A549 treated with CpdA at 1 μM for 4 hours (cell line): ENCODE results near the gene PDE11A. TPM values are rescaled to one million over a fixed set of nuclear protein-coding genes. Genes with fewer than 3 reads are reported as not detected.

Experiments
- total RNA-seq: library from RNA; stranded (reverse); fragments of 200-300 nt; extraction: Qiagen RNA extraction; gene quantifications from 5 replicates; pipeline ENCODE4 v1.2.3, GENCODE V29; 2022; ENCODE audit warnings: low read depth

PDE11A gene
- total RNA-seq = 0.29 to 0.58 TPM (median 0.43 TPM) in 5 replicates

DNA sequence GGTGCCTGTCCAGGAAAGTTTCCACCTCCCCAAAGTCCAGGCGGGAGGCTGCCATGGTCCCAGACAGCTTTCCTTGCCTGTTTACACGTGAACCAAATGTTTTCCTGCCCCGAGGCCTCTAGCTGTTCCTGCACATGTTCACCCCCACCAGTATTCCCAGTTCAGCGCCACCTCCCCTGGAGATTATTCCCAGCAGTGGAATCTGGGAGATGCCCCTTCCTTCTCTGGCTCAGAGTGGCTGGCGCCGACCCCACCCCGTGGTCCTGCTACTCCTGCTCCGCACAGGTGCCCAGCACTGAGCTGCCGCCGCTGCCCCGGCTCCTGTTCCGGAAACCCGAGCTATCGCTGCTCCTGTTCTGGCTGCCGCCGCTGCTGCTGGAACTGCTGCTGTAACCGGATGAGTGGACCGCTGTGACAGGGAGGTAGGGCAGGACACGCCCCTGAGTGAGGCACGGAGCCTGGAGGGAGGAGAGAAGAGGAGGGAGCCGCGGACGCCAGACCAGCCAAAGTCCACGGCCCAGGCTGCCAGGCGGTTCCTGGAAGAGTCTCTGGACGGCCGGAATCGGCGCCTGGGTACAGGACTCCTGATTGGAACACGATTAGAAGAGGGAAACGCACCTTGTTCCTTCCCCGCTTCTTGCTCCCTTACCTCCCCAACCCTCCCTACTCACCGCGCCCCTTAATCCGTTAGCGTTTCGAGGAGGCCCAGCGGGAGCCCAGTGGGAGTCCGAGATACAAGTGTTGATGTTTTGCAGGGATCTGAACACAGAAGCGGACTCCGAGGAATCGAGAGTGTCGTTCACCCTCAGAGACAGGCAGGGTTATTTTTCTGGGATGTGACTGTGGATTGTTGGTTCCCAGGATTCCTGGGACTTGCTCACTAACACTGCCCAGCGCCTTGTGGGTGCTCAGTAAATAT is at the start of gene PDE11A:
Gene PDE11A, minus strand, starts transcription at position 395 of the 919 bp plus-strand sequence. Its CDS starts 340 bp downstream, at position 55.

DNA sequence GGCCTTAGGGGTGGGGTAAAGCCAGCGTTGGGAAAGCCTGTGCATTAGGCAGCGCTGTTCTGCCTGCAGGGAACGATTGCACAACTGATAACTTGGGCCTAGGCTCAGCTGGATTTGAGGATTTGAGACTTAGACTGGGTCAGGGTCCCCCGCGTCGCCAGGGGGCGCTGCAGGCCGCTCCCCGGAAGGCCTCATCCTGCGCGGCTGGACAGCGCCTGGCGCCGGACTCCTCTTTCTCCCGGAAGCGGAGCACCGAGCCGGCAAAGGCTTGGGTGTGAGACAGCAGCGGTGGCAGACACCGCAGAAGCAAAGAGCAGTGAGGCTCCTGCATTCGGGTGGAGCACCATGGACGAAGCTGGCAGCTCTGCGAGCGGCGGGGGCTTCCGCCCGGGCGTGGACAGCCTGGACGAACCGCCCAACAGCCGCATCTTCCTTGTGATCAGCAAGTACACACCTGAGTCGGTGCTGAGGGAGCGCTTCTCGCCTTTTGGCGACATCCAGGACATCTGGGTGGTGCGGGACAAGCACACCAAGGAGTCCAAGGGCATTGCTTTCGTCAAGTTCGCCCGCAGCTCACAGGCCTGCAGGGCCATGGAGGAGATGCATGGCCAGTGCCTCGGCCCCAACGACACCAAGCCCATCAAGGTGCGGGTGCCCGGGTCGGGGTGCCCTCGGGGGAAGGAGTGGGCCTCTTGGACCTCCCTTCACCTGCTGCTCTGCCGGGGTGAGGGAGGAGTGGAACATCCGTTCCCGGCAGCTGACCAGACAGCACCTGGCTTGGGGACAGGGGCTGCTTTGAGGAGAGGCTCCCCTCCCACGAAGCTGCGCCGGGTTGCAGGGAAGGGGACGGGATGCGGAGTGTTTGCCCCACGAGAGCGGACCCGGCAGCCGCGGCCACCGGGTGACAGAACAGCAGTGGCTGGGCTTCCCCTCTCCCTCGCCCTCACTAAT is 39.9 kb upstream of the PDE11A start, which contains the start of gene RBM45:
Gene RBM45, plus strand, starts transcription at position 236 of the 951 bp plus-strand sequence. Its CDS starts 110 bp downstream, at position 346.

Other genes with a start within 250 kb of the PDE11A start
- 10.4 to 13.7 TPM (median 11.2 TPM) in 5 replicates for gene RBM45, start 39.7 kb upstream of the PDE11A start, total RNA-seq
- gene OSBPL6, start 121.7 kb upstream of the PDE11A start, total RNA-seq = 6.5 to 7.9 TPM (median 7.0 TPM) in 5 replicates